22Rv1 (cell line): ENCODE measurements around the gene RIMS3.

Experiments used
- H3K27ac ChIP-seq: fragments of 450-650 bp; 2 replicates; pipeline ENCODE4 v1.5.1; 2017
- ZFX ChIP-seq: fragments of 450-650 bp; IDR thresholded peaks from 2 replicates; pipeline ENCODE4 v1.6.1; 2017; ENCODE audit warnings: antibody characterized with exemption, borderline replicate concordance
- TF ChIP-seq, protein P1 (sequence below): fragments of 450-650 bp; IDR thresholded peaks from 2 replicates; pipeline ENCODE4 v1.5.1; 2017; ENCODE audit warnings: mild to moderate bottlenecking

RIMS3 gene

DNA sequence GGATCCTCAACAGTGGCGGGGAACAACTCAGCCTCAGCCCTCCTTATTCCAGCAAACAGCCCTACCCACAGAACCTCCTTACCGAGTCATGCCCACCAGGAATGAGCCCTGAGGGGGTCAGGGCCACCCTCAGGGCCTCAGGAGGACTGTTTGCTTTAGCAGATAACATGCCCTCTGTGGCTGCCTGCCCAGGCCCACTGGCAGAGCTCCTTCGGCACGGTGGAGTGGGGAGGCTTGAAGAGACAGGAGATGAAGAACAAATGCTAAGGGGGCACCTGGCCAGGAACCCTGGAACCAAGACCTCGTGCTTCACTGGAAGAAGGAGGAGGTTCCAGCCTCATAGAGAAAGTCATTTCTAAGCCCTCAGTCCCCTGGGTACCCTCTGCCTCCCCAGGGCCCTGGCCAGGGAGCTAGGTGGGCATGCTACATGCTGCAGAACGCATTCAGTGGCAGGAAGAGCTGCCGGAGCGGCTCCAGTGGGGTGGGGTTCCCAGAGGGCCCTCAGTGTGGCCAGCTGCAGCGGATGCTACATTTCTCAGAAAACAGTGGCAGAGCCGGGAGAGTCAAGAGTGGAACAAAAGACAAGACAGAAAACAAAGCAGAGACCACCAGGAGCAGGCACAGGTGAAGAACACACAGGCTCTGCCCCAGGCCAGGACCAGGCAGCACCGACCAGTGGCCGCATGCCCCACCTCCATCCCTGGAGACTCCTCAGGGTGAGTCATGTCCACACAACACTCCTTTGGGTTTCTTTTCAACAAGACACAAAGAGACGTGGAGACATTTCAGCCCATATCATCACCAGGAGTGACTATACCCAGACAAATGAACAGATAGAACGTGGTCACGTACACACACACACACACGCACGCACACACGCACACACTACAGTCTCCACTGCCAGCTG lies 39.8 kb downstream of the RIMS3 start:
- TF ChIP-seq, protein P1, sequence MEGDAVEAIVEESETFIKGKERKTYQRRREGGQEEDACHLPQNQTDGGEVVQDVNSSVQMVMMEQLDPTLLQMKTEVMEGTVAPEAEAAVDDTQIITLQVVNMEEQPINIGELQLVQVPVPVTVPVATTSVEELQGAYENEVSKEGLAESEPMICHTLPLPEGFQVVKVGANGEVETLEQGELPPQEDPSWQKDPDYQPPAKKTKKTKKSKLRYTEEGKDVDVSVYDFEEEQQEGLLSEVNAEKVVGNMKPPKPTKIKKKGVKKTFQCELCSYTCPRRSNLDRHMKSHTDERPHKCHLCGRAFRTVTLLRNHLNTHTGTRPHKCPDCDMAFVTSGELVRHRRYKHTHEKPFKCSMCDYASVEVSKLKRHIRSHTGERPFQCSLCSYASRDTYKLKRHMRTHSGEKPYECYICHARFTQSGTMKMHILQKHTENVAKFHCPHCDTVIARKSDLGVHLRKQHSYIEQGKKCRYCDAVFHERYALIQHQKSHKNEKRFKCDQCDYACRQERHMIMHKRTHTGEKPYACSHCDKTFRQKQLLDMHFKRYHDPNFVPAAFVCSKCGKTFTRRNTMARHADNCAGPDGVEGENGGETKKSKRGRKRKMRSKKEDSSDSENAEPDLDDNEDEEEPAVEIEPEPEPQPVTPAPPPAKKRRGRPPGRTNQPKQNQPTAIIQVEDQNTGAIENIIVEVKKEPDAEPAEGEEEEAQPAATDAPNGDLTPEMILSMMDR = no peak
- TF ChIP-seq ZFX = no peak
- H3K27ac ChIP-seq = no peak overlapping the region

DNA sequence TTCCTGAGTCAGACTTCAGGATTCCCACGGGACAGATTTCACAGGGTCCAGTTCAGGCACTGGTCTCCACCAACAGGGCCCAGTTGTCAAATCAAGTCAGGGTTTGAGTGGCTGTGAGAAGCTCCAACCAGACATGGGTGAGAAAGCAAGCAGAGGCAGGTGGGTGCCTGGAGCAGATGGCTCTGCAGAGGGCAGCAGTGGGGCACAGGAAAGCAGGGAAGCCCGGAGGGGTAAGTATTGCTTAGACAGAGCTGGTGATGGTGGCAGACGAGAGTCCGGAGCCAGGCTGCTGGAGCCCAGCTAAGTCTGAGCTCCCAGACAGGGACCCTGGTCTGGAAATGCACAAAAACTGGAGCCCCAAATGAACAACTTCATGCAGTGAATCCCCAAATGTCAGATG lies 40.4 kb downstream of the RIMS3 start:
- H3K27ac ChIP-seq = no peak overlapping the region
- TF ChIP-seq, protein P1 = peak; percentile 43
- no peak for TF ChIP-seq ZFX

DNA sequence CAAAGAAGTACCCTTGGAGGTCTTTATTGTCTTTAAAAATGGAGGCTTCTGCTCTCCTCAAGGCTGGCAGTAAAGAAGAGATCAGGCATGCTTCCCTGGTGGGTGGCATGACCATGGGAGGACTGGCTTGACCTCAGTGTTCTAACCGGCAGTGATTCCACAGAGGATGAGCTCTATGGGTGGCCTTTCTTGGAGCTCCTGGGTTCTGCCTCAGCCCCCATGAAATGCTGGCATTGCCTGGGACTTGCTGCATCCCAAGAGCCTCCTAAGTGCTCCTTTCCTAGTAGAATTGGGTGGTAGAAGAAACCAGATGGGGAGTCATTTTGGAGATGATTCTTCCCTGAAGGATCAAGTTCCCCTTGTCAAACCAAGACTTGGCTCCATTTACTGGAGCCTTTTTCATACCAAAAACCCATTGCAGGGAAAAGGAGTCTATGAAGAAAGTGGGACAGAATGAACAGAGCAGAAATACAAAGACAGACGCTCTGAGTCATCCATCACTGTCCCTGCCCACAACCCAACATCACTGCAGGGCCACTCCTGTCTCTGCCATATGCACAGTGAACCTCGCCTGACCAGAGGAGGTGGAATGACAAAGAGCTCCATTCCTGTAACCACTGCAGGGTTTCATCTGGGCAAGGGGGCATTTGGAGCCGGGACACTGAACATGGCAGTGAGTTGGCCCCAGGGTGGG lies 42.4 kb downstream of the RIMS3 start:
- TF ChIP-seq ZFX = no peak
- TF ChIP-seq, protein P1 = no peak
- no peak overlapping the region for H3K27ac ChIP-seq

DNA sequence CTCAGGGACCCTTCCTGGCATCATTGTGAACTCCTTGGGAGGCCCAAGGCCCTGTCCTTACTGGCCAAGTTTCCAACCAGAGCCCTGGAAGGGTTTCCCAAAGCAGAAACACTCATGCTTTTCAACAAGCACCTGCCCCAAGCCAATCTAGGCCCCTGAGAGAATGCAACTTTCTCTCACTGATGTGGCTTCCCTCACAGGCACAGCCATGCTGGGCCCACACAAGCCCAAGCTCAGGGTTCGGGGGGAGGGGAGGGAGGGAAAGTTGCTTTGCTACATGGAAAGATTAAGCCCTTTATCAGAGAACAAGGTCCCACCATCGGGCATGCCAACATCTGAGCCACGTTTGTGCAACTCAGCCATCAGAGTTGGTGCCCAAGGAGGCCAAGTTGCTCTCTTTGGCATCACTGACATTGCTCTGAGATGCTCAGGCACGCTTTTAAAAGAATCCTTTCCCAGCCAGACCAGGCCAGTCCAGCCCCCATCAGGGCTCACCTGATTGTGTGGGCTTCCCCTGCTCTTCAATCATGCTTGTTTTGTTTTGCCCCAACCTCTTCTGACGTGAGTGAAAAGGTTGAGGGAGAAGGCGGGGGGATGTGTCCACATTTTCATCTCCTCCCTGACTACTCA lies 43.5 kb downstream of the RIMS3 start:
- TF ChIP-seq, protein P1 = no peak
- TF ChIP-seq ZFX = no peak
- no peak overlapping the region for H3K27ac ChIP-seq

DNA sequence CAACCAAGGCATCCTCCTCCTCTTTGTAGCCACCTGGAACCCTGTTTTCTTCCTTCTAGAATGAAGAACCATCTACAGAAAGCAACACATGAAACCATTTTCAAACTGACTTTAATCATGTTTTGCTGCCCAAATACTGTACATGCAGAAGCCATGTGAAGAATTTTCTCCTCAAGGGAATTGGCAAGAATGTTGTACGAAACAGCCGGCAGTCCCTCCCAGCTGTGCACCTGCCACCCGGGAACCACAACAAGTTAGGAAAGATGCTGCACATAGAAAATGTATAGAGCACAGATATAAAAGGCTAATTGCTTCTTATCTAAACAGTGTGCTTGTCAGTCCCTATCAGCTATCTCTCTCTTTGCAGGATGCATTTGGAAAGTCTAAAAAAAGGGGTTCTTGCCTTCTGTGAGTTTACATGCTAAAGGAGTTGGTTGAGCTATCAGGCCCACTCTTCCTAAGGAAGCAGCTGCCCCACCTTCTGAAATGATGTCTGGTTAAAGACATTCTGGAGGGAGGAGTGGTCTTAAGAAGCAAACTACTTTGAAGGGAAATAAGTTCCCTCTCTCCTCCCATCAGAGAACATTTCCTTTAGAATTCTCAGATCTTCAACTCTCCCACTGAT lies 44.8 kb downstream of the RIMS3 start:
- TF ChIP-seq, protein P1 = no peak
- TF ChIP-seq ZFX = no peak
- no peak overlapping the region for H3K27ac ChIP-seq

DNA sequence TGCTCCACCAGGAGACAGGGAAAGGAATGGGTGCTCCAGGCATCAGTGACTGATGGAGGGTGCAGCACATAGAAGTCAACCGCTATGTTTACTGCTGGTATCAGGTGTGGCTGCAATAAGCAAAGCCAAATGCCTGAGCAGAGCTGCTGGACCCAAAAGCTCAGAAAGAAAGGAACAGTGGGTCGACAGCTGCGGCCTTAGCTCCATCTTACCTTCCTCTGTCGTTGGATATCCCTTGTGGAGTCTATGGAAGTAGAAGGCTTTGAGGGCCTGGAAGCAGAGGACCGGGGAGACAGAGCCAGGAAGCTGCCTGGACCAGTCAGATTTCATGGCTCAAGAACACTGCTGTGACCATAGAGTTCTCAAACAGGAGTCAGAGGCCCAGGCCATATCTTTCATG lies 45.3 kb downstream of the RIMS3 start:
- TF ChIP-seq, protein P1 = no peak
- TF ChIP-seq ZFX = no peak
- no peak overlapping the region for H3K27ac ChIP-seq
